ENCODE results near the gene SSTR4. TPM values are rescaled to one million over a fixed set of nuclear protein-coding genes. Genes with fewer than 3 reads are reported as not detected.
A peak's percentile ranks its signal among the peaks of the same experiment; 100 is the strongest.

The SSTR4 gene
- total RNA-seq, 1 experiment from 2014 or later = not detected

DNA sequence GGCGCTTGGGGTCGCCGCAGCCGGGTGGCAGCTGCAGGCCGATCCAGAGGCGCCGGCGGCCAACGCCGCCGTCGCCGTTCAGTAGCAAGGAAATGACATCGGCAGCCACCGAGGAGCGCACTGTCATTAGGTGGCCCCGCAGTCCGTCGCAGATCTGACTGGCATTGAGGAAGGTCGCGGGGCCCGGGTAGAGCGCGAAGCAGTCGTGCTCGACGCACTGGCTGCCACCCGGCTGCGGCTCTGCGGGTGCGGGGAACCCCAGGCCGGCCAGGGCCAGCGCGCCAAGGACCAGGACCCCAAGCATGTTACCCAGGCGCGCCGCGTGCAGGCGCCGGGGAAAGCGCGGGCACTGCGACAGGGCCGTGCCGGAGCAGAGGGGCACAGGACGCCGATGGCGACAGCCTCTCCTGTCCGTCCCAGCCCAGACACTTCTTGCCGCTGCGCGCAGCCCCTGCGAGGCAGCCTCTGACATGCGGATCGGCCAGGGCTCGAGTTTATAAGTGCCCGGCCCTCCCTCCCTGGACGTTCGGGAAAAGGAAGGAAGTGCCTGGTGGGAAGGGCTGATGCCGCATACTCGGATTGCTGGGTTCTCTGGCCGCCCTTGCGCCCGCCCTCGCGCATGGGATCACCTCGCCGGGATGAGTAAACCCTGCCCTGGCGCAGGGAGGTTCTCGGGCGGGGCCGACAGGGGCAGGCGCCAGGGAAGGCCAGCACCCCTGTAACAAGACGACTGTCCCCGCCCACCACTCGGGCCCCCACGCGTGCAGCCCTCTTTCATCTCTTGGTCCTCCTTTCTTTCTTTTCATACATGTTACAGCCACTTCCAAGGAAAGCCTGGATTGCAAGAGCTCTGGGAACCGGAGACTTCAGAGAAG lies 14.3 kb downstream of the SSTR4 start, which contains the start of gene THBD:
Gene THBD, minus strand, starts transcription at position 472 of the 875 bp plus-strand sequence. Its CDS starts 168 bp downstream, at position 304.
- peaks cover 86% of the 10 kb centered on the region for H3K27me3 Mint-ChIP-seq (ENCODE audit: low read depth)
- DNase-seq (ENCODE audit: low spot score) (peak; percentile 56), ATAC-seq (peak; percentile 23)
- H3K4me3 Mint-ChIP-seq = peak within 1 kb of the TSS; percentile 89
- peaks cover 27% of the 10 kb centered on the region for H3K4me1 Mint-ChIP-seq
- no peak within 1 kb of the TSS for H3K27ac Mint-ChIP-seq
- H3K36me3 Mint-ChIP-seq = no peaks in the 10 kb centered on the region
- ChIA-PET POLR2A (no interaction called here), CTCF (interaction anchor here (0.5 to 6.0 kb wide), 28 partner anchors 7 to 640 kb away, joined by 3 to 126 read pairs (median 10); partner anchors contain the start of genes NXT1 and SSTR4)
- H3K9me3 Mint-ChIP-seq = no peaks in the 10 kb centered on the region
- TF ChIP-seq, protein P1, sequence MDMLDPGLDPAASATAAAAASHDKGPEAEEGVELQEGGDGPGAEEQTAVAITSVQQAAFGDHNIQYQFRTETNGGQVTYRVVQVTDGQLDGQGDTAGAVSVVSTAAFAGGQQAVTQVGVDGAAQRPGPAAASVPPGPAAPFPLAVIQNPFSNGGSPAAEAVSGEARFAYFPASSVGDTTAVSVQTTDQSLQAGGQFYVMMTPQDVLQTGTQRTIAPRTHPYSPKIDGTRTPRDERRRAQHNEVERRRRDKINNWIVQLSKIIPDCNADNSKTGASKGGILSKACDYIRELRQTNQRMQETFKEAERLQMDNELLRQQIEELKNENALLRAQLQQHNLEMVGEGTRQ (CRISPR knock-in tag; IDR thresholded peaks at IDR 0.05) = no peak
- TF ChIP-seq ZNF219 (CRISPR knock-in tag; IDR thresholded peaks at IDR 0.05; ENCODE audit: borderline replicate concordance) (peak; percentile 70; the same call in 1 of the 2 replicates), SMAD3 (CRISPR knock-in tag; IDR thresholded peaks at IDR 0.05; ENCODE audit: borderline replicate concordance) (peak; percentile 82), ESRRA (CRISPR knock-in tag; IDR thresholded peaks at IDR 0.05; ENCODE audit: borderline replicate concordance) (0 out of 2 replicates have a peak, but pooled peaks have one; percentile 72), SMAD4 (CRISPR knock-in tag; IDR thresholded peaks at IDR 0.05) (peak; percentile 83; the same call in 1 of the 2 replicates), ATF1 (CRISPR knock-in tag; IDR thresholded peaks at IDR 0.05) (no peak), HMGA2 (CRISPR knock-in tag; IDR thresholded peaks at IDR 0.05) (no peak), NFE2L1 (CRISPR knock-in tag; IDR thresholded peaks at IDR 0.05) (peak; percentile 78; the same call in 1 of the 2 replicates), FOXP1 (CRISPR knock-in tag; IDR thresholded peaks at IDR 0.05; ENCODE audit: borderline replicate concordance) (peak; percentile 88), CREB1 (CRISPR knock-in tag; IDR thresholded peaks at IDR 0.05) (0 out of 2 replicates have a peak, but pooled peaks have one; percentile 24), NR3C1 (CRISPR knock-in tag; conservative IDR thresholded peaks at IDR 0.05; ENCODE audit: low read depth) (no peak), FOXJ3 (CRISPR knock-in tag; IDR thresholded peaks at IDR 0.05; ENCODE audit: borderline replicate concordance) (no peak), FOXK1 (CRISPR knock-in tag; IDR thresholded peaks at IDR 0.05) (no peak), TEAD4 (CRISPR knock-in tag; IDR thresholded peaks at IDR 0.05) (peak; percentile 78), JUN (CRISPR knock-in tag; IDR thresholded peaks at IDR 0.05) (0 out of 2 replicates have a peak, but pooled peaks have one; percentile 39), ZNF671 (CRISPR knock-in tag; IDR thresholded peaks at IDR 0.05) (no peak), TEAD1 (CRISPR knock-in tag; IDR thresholded peaks at IDR 0.05) (0 out of 2 replicates have a peak, but pooled peaks have one; percentile 73), OVOL2 (CRISPR knock-in tag; IDR thresholded peaks at IDR 0.05; ENCODE audit: borderline replicate concordance) (no peak), TP53 (CRISPR knock-in tag; IDR thresholded peaks at IDR 0.05) (peak; percentile 86; the same call in 1 of the 2 replicates)
- TF ChIP-seq, protein P2, sequence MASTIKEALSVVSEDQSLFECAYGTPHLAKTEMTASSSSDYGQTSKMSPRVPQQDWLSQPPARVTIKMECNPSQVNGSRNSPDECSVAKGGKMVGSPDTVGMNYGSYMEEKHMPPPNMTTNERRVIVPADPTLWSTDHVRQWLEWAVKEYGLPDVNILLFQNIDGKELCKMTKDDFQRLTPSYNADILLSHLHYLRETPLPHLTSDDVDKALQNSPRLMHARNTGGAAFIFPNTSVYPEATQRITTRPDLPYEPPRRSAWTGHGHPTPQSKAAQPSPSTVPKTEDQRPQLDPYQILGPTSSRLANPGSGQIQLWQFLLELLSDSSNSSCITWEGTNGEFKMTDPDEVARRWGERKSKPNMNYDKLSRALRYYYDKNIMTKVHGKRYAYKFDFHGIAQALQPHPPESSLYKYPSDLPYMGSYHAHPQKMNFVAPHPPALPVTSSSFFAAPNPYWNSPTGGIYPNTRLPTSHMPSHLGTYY (CRISPR knock-in tag; IDR thresholded peaks at IDR 0.05) = no peak
- TF ChIP-seq, protein P3, sequence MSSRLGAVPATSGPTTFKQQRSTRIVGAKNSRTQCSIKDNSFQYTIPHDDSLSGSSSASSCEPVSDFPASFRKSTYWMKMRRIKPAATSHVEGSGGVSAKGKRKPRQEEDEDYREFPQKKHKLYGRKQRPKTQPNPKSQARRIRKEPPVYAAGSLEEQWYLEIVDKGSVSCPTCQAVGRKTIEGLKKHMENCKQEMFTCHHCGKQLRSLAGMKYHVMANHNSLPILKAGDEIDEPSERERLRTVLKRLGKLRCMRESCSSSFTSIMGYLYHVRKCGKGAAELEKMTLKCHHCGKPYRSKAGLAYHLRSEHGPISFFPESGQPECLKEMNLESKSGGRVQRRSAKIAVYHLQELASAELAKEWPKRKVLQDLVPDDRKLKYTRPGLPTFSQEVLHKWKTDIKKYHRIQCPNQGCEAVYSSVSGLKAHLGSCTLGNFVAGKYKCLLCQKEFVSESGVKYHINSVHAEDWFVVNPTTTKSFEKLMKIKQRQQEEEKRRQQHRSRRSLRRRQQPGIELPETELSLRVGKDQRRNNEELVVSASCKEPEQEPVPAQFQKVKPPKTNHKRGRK (CRISPR knock-in tag; IDR thresholded peaks at IDR 0.05; ENCODE audit: borderline replicate concordance) = no peak
- TF ChIP-seq, protein P4, sequence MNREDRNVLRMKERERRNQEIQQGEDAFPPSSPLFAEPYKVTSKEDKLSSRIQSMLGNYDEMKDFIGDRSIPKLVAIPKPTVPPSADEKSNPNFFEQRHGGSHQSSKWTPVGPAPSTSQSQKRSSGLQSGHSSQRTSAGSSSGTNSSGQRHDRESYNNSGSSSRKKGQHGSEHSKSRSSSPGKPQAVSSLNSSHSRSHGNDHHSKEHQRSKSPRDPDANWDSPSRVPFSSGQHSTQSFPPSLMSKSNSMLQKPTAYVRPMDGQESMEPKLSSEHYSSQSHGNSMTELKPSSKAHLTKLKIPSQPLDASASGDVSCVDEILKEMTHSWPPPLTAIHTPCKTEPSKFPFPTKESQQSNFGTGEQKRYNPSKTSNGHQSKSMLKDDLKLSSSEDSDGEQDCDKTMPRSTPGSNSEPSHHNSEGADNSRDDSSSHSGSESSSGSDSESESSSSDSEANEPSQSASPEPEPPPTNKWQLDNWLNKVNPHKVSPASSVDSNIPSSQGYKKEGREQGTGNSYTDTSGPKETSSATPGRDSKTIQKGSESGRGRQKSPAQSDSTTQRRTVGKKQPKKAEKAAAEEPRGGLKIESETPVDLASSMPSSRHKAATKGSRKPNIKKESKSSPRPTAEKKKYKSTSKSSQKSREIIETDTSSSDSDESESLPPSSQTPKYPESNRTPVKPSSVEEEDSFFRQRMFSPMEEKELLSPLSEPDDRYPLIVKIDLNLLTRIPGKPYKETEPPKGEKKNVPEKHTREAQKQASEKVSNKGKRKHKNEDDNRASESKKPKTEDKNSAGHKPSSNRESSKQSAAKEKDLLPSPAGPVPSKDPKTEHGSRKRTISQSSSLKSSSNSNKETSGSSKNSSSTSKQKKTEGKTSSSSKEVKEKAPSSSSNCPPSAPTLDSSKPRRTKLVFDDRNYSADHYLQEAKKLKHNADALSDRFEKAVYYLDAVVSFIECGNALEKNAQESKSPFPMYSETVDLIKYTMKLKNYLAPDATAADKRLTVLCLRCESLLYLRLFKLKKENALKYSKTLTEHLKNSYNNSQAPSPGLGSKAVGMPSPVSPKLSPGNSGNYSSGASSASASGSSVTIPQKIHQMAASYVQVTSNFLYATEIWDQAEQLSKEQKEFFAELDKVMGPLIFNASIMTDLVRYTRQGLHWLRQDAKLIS (CRISPR knock-in tag; IDR thresholded peaks at IDR 0.05; ENCODE audit: borderline replicate concordance) = no peak
- TF ChIP-seq, protein P5, sequence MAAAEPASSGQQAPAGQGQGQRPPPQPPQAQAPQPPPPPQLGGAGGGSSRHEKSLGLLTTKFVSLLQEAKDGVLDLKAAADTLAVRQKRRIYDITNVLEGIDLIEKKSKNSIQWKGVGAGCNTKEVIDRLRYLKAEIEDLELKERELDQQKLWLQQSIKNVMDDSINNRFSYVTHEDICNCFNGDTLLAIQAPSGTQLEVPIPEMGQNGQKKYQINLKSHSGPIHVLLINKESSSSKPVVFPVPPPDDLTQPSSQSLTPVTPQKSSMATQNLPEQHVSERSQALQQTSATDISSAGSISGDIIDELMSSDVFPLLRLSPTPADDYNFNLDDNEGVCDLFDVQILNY (CRISPR knock-in tag; IDR thresholded peaks at IDR 0.05) = peak; percentile 67; the same call in 1 of the 2 replicates
- TF ChIP-seq, protein P6, sequence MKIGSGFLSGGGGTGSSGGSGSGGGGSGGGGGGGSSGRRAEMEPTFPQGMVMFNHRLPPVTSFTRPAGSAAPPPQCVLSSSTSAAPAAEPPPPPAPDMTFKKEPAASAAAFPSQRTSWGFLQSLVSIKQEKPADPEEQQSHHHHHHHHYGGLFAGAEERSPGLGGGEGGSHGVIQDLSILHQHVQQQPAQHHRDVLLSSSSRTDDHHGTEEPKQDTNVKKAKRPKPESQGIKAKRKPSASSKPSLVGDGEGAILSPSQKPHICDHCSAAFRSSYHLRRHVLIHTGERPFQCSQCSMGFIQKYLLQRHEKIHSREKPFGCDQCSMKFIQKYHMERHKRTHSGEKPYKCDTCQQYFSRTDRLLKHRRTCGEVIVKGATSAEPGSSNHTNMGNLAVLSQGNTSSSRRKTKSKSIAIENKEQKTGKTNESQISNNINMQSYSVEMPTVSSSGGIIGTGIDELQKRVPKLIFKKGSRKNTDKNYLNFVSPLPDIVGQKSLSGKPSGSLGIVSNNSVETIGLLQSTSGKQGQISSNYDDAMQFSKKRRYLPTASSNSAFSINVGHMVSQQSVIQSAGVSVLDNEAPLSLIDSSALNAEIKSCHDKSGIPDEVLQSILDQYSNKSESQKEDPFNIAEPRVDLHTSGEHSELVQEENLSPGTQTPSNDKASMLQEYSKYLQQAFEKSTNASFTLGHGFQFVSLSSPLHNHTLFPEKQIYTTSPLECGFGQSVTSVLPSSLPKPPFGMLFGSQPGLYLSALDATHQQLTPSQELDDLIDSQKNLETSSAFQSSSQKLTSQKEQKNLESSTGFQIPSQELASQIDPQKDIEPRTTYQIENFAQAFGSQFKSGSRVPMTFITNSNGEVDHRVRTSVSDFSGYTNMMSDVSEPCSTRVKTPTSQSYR (CRISPR knock-in tag; IDR thresholded peaks at IDR 0.05) = 0 out of 2 replicates have a peak, but pooled peaks have one; percentile 37
- TF ChIP-seq, protein P7, sequence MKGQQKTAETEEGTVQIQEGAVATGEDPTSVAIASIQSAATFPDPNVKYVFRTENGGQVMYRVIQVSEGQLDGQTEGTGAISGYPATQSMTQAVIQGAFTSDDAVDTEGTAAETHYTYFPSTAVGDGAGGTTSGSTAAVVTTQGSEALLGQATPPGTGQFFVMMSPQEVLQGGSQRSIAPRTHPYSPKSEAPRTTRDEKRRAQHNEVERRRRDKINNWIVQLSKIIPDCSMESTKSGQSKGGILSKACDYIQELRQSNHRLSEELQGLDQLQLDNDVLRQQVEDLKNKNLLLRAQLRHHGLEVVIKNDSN (CRISPR knock-in tag; IDR thresholded peaks at IDR 0.05) = peak; percentile 69

Measured in WTC11 (cell line).